Left lobe of liver (tissue), 2 donors: Measurements from ENCODE around the gene C1orf210. TPM values are rescaled to one million over a fixed set of nuclear protein-coding genes. Genes with fewer than 3 reads are reported as not detected.

ENCODE experiments used
- ATAC-seq: fragments of 200-7000 bp; cut with Tn5 transposase; one replicate; pipeline ENCODE4 v1.9.1; 2020; ENCODE audit warnings: mild to moderate bottlenecking, moderate library complexity
- DNase-seq: peaks from one replicate; pipeline ENCODE4 v3.0.0-alpha.2; 2020; ENCODE audit warnings: low spot score
- total RNA-seq: library from RNA; stranded (reverse); gene quantifications from one replicate; pipeline ENCODE4 v1.2.1, GENCODE V29; 2021
- donor health status: DM: no; HTN: no; CAD: no; lungs with moderate emphysema.
- donor health status: DM: no; HTN: yes; CAD: no.

C1orf210 gene
- total RNA-seq, 1 donor from 2014 or later, result 2.6 TPM

DNA sequence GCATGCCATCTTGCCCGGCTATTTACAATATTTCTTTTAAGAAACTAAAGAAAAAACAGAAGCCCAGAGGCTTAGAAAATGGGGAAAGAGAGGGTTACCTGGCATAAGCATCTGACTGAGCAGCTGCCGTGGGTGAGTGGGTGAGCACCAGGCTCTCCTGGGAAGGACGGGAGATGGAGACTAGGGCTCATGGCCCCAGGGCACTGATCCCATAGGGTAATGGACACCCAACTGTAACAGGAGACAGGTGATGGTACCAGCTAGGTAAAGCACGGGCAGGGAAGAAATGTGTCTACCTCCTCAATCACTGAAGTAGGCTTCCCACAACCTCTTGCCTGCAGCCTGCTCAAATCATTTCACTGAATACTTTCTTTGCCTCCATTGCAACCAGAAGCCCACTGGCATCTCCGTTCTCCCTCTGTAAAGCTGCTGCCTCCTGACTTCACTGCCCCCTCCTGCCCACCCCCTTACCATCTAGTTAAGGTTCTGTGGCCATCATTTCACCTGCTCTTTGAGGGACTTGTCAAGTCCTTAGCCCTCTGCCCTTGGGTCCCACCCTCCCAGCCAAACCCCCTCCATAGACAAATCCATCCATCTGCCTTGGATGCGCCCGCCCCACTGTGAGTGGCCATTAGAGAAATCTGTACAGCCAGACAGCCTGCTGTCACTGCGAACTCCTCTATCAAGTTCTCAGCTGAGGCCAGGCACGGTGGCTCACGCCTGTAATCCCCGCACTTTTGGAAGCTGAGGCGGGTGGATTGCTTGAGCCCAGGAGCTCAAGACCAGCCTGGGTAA, 9.4 kb downstream of the C1orf210 start:
- ATAC-seq (peak; percentile 33), DNase-seq (peak; percentile 36)

DNA sequence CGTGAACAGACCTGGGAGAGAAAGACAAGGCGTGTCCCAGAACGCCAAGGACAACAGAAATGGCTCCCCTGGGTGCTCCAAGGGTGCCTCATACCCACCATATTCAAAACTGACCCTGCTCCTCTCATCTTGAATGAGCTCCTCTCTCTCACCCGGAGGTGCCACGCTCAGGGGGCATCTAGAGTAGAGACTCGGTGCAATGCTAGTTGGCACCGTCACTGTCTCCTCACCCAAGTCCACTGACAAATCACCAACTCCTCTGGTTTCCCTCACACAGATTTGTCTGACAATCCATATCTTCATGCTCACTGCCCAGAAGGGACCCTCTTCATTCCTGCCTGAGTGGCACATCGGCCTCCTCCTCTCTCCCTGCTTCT, 10.6 kb downstream of the C1orf210 start:
- DNase-seq (peak; percentile 26), ATAC-seq (no peak)

DNA sequence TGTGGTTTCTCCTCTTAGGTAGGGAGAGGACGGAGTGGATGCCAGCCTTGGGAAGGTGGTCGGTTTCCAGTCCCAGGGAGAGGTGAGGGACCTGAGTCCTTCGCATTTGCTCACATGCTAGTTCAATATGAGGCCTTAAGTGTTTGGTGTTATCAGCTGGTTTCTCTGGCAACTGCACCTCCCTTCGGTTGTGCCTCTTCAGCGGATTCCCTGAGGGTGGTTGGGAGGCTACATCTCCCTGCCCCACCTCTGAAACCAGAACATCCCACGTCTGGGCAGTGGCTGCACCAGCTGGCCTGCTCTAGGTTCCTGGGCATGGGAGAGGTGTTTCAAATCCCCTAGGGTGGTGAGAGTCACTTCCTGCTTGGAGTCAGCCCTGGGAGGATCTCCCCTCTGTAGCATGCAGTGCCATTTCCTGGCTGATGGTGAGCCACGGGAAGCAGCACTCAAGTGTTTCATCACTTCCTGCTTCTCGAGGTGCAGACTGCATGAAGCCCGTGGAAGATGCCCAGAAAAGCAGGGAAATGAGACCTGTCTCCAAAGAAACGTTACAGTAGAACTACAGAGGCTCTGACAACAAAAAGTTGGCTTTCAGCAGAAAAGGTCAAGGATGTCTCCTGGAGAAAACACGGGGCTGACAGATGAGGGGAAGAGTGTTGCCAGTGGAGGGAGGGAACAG, 11.1 kb downstream of the C1orf210 start:
- no peak for ATAC-seq
- DNase-seq, result peak; percentile 40

DNA sequence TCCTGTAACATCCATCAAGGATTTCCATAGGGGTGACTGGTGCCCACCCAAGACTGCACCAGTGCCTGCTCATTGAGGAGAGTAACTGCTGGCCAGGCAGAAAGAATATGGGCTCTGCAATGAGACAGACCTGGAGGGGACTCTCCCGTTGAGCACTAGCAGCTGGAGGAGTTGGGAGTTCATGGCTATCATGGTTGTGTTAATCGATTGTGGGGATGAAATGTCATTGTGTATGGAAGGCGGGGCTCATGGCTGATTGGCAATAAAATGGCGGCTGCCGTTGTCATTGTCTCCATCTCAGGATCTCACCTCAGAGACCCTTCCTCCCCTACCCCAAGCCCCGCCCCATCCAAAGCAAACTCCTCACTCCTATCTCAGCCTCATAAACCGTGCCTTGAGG, 11.7 kb downstream of the C1orf210 start:
- ATAC-seq (no peak), DNase-seq (peak; percentile 32)

DNA sequence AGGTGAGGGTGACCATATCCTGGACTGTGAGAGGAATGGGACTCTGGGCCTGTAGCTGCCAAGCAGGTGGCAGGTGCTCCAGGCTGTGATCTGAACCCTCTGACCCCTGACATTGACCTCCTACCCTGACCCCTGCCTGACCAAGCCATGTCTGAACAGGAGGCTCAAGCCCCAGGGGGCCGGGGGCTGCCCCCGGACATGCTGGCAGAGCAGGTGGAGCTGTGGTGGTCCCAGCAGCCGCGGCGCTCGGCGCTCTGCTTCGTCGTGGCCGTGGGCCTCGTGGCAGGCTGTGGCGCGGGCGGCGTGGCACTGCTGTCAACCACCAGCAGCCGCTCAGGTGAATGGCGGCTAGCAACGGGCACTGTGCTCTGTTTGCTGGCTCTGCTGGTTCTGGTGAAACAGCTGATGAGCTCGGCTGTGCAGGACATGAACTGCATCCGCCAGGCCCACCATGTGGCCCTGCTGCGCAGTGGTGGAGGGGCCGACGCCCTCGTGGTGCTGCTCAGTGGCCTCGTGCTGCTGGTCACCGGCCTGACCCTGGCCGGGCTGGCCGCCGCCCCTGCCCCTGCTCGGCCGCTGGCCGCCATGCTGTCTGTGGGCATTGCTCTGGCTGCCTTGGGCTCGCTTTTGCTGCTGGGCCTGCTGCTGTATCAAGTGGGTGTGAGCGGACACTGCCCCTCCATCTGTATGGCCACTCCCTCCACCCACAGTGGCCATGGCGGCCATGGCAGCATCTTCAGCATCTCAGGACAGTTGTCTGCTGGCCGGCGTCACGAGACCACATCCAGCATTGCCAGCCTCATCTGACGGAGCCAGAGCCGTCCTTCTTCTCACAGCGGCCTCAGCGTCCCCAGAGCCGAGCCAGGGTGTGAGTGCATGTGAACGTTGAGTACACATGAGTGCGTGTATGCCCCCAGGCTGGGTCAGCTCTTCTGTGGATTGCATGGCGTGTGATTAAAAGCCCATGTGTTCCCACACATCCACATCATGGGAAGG, 12.5 kb downstream of the C1orf210 start:
- ATAC-seq, result no peak
- DNase-seq, result peak; percentile 40

DNA sequence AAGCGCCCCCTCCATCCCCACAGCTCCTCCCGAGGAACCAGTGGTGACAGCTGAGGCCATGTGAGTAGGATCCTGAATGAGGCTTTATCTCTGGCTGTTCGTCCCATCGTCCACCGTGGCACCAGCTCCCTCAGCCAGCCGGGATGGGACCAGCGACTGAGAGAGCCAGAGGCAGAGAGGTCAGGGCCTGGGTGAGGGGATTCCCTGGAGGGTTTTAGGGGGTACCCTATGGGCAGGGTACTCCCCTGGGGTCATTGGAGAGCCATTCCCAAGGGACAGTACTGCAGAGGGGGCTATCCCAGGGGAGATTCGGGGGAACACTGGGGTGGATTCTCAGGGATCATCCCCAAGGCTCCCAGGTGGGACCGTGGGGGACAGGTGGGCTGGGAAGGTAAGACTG, 13.2 kb downstream of the C1orf210 start:
- DNase-seq, result peak; percentile 41
- ATAC-seq, result no peak

DNA sequence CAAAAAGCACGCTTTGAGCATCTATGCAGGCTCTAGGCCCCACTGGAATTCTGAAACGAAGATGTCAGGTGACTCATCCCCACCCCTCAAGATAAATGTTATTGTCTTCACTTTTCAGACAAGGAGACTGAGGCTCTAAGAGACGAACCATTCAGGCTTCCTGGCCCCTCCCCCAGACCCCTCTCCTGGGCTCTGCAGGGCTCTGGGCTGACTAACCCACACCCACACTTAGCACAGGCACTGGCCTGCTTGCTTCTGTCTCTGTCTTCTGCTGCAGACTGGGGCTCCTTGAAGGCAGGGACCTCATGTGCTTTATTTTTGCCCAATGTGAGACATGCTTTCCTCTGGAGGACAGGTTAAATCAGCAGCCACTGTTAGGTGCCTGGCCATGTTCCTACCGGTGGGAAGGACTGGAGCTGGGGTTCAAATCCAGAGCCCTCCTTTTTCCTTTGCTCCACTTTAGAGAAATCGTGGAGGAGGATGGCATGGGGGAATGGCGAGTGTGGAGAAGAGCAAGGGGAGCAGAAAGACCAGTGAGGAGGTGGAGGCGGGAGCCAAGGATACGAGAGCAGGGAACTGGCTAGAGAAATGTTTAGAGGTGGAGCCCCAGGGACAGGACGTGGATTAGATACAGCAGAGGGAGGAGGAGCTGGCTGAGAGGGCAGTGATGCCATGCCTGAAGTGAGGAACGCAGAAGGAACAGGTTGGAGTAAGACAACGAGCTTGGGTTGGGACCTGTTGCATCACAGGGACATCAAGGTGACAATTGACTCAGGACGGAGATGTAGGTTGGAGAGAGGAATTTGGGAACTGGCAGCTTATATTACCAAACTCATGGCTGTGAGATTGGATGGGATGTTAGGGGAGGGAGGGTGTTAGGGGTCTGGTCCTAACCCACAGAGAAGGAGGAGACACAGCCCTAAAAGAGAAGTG, 13.9 kb downstream of the C1orf210 start:
- DNase-seq, result peak; percentile 26
- no peak for ATAC-seq

DNA sequence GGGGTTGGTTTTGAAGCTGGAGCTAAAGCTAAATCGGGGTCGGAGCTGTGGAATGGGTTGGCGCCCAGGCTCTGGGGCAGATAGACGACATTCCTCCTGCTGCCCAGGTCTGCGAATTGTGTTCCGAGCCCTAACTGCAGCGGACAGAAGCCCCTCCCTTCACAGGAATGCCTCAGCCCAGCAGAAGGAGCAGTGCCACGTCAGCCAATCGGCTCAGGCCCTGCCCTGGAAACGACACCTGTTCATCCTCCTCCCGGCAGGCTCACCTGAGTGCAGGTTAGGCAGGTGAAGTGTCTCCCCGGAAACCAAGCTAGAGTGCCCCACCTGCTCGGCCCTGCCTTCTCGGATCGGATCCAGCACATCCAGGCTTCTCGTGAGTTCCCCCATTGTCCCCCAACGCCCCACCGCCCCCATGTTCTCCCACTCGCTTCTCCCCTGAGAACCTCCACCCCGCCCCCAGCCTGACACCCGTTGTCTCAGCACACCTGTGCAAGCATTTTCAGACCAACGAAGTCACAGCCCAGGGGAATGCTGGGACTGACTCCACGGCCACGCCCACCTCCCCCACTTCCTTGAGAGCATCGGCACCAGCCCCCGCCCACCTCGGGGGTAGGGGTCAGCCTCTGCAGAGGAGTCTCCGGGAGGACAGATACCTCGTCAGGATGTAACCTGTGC, 14.8 kb downstream of the C1orf210 start:
- ATAC-seq (no peak), DNase-seq (peak; percentile 46)

DNA sequence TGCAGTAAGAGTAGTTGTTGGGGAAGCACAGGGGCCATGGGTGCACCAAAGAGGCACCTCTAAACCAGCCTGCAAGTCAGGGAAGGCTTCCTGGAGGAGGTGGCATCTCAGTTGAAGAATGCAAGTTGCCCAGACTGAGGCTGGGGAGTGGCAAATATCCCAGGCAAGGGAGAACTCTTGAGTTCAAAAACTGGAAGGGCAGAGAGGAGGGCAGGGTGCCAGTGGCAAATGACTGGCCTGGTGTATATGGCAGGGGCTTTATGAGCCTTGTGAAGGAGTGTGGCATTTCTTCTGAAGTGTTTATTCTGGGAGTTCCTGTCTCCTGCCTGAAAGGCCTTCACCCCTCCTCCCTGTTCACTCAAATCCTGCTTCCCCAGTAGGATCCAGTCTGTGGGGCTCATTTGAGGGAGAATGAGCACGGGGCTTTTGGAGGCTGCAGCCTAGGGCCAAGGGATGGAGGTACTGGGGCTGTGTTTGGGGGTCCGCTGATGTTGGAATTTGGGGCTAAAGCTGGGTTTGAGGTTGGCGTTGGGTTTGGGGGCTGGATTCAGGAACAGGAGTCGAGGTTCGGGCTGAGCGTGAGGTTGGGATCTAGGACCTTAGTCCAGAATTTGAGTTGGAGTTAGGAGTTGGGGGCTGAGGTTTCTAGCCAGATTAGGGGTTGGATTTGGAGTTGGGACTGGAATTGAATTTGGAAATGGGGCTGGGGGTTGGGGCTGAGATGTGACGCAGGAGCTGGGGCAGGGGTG, 15.6 kb downstream of the C1orf210 start, which contains the start of gene TMEM125:
Gene TMEM125 (plus strand): TSS at position 357 of the 749 bp plus-strand sequence. CDS start 2,740 bp downstream, outside the sequence.
- no peak for ATAC-seq
- peak; percentile 45 for DNase-seq

DNA sequence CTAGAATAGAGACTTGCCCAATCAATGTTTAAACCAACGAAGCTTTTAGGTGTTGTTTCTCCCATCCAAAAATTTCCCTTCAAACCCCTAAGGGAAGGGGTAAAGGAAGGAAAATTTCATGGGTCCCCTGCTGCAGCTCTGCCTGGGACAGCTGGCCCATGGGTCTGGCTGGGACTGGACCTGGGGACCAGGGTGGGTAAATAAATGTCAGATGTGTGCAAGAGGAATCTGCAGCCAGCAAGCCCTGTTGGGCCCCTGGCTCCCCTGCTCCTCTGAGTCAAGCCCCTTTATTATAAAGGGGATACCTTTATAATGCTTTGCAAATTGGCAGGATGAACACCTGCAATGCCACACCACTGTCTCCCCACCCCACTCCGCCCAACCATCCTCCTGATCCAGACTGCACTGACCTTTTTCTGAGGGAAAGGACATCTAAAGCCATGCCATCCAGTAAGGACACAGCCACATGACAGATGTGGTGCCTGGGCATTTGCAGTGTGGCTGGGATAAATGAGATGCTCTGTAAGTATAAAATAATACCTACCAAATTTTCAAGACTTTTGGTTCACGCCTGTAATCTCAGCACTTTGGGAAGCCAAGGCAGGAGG, 17.5 kb downstream of the C1orf210 start:
- DNase-seq, result peak; percentile 44
- peak; percentile 11 for ATAC-seq

DNA sequence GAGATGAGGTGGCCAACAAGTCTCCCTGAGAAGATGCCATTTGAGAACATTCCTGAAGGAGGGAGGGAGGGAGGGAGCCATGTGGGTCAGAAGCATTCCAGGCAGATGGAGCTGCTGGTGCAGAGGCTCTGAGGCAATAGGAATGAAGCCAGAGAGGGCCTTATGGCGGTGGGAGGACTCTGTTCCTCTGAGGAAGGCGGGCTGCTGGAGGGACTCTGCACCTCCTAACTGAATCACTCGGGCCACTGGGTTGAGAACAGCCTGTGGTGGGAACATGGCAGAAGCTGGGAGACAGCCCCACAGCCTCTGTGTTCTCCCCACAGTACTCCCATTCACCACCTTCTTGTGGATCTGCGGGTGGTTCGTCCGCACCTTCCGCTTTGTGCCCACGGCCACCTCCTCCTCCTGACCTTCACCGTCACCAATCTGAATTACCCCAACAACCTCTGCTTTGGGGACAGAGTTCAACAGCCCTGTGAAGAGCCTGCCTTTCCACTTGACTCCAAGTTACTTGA, 18.0 kb downstream of the C1orf210 start:
- peak; percentile 50 for ATAC-seq
- peak; percentile 47 for DNase-seq

DNA sequence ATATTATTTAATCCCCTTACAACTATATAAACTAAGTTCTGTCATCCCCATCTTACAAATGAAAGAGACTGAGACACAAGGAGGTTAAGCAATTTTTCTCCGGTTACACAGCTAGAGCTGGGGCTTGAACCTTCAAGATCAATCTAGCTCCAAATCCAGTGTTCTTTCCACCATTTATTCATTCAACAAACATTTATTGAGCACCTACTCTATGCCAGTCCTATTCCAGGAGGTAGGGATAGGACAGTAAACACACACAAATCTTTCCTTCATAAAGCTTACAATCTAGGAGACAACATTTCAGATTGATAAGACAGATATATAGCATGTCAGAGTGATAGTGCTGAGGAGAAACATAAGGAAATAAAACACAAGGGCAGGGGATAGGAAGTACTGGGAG, 18.5 kb downstream of the C1orf210 start:
- no peak for ATAC-seq
- DNase-seq, result no peak

DNA sequence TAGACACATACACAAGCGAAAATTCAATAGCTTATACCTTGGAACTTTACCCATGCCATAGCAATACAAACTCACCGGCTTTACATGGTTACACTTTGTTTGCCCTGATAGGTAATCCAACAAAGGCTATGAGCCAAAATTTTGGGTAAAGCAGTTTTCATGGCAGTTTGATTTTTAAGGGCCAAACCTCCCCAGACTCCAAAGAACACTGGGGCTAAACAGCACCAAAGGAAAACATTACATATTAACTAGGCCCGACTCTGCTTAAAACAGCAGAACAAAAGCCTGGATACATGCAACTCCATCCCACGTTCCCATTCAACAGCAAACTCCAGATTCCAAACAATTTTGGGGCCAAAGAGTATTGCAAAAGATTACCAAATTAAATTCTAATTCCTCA, 19.9 kb downstream of the C1orf210 start:
- DNase-seq (peak; percentile 66), ATAC-seq (peak; percentile 85)

DNA sequence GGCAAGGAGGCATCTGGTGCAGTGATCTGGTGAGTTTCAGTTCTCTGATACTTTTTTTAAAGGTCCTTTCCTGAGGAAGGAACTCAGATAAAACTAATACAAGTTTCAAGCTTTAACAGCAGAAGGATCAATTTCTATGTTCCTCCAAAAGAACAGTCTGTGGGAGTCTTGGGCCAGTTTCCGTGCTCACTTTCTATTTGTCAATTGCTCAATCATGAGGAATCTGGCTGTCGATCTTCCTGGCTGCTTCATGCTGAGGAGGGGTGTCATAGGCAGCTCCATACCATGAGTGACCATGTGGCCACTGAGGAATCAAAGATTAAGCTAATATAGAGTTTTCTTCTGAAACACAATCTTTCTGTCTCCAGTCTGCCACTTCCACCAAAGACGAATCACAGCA, 27.0 kb downstream of the C1orf210 start:
- DNase-seq (peak; percentile 43), ATAC-seq (peak; percentile 32)

DNA sequence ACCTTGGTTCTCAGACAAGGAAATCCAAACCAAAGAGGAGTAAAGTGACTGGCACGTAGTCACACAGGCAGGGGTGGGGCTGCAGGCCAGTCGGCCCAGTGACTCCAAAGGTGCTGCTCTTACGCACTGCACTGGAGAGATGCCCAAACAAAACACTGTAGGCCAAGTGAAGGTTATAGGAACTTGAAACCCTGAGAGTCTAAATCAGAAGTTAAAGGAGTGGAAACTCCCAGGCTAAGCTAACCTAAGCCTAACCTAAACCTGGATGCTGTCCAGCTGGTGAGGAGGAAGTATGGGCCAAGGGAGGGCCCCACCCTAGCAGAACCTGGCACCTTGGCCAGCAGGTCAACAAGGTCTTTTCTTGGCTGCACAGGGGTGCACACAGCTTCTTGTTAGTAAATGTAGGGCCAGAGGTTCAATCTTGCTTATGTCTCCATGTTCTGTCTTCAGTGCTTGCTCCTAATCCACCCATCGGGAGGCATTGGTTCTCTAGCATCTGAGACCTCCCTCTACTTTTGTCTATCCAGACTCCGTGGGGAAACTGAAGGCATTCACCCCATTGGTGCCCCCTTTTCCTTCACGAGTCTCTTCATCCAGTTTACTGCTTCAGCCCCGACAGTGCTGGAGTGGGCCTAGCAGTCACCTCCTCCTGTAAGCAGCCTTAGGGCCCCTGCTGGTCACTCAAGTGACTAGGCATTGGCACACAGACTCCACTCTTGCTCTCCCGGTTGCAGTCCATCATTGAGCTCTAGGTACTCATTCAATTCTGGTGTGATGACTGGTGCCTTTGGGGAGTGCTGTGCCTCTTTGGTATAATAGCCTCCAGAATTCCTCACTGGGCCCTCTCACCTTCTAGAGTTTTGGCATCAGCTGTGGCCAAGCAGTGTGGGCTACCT, 28.5 kb downstream of the C1orf210 start:
- DNase-seq (peak; percentile 81), ATAC-seq (peak; percentile 86)

DNA sequence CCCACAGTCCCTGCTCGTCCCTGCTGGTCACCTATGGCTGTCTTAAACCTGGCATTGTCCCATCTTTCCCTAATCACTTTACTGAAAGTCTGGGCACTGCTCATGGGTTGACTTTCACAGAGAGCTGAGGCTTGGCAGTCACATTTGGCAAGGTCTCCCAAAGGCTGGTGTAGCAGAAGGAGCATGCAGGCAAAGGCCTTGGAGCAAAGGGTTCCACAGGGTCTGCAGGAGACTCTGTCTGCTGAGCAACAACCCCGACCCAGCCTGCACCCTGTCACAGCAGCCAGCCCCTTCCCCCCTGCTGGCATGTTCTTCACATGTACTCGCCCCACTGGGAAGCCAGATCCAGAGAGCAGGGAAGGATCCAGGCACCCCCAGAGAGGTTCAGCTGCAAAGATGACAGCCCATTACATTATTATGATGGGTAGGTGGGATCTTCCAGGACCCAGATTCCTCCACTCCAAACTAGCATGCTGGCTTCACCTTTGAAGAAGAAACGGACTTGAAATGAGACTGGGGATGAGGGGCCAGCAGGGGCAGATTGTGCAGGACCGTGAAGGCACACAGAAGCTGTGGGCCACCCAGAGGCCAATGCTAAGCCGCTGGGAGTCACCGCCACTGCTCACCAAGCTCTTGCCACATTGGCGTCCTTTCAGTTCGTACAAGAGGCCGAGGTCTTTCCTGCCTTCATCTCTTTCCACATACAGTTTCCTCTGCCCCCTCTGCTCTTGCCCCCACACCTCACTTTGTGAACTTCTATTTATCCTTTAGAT, 29.8 kb downstream of the C1orf210 start:
- ATAC-seq (peak; percentile 66), DNase-seq (peak; percentile 64)
